ENCODE results near the gene COL4A4. TPM values are rescaled to one million over a fixed set of nuclear protein-coding genes. Genes with fewer than 3 reads are reported as not detected.

The COL4A4 gene
- total and polyA plus RNA-seq, 2 donors (not counting 3 experiments of a cell fraction or from before 2014, with no cell fraction given): not detected

DNA sequence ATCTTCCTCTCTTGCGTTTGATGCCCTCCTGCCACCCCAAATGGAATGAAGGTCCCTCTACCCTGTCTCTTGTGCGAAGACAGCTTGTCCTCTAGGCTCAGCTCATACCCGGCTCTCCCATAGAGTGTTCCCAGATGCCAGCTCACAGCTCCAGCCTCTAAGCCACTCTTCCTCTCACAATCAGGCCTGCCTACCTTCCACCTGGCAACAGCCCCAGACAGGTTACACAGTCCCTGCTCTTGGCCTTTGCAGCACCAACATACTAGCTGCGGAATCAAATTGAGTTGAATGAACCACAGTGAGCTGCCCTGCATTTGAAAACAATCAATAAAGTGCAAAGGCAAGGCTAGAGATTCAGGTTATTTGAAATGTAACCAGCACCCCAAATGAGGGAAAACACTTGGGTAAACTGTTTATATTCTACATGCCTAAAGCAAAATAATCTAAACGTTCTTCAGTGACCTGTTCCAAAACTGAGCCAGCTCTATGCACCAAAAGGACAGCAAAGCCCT is 105.1 kb downstream of the COL4A4 start:
- H3K9me1 ChIP-seq (replicated peaks; ENCODE audit: control insufficient read depth, extremely low read depth, insufficient read depth, low read length): no peaks in the 10 kb centered on the region
- no peak overlapping the region for H3K9ac ChIP-seq (replicated peaks; ENCODE audit: extremely low read depth, insufficient read depth, low read length)
- no peaks in the 10 kb centered on the region for H3K4me1 ChIP-seq (ENCODE audit: control insufficient read depth, extremely low read depth, insufficient read depth, low read length)
- H3K4me3 ChIP-seq (replicated peaks in 1 of 3; ENCODE audit: insufficient read depth in 1 of 3, low read depth in 1 of 3, low read length in 3 of 3): no peak overlapping the region
- BruUV-seq (replicated peaks): no TSS peak
- dilution Hi-C loops (cut with MboI; ENCODE audit: extremely low pct_ligation_motif_present, low sequenced_read_pairs) (no loop called here), intact Hi-C loops (cut with micrococcal nuclease) (no loop called here)
- FAIRE-seq: no peak
- H4K20me1 ChIP-seq (replicated peaks; ENCODE audit: control insufficient read depth, extremely low read depth, insufficient read depth, low read length): no peaks in the 10 kb centered on the region
- H2AFZ ChIP-seq (ENCODE audit: low read depth, low read length): no peak overlapping the region
- H3K27me3 ChIP-seq (ENCODE audit: control insufficient read depth in 2 of 2, insufficient read depth in 2 of 2, low read length in 2 of 2): no peaks in the 10 kb centered on the region
- H3K27ac ChIP-seq (ENCODE audit: insufficient read depth, low read depth, low read length): no peak overlapping the region
- DNase-seq (ENCODE audit: low read depth, low spot score): no peak
- POLR2A ChIA-PET: no interaction called here
- H3K9me3 ChIP-seq (replicated peaks; ENCODE audit: control insufficient read depth, insufficient read depth, low read length): peaks cover 4% of the 10 kb centered on the region
- H3K4me2 ChIP-seq (ENCODE audit: insufficient read depth, low read length): no peak overlapping the region
- CTCF ChIA-PET: no interaction called here
- H3K36me3 ChIP-seq (ENCODE audit: control insufficient read depth in 2 of 2, extremely low read depth in 1 of 2, insufficient read depth in 2 of 2, low read length in 2 of 2): no peaks in the 10 kb centered on the region
- TF ChIP-seq EZH2 (IDR thresholded peaks at IDR 0.05; ENCODE audit: borderline replicate concordance, low read depth, low read length, severe bottlenecking): no peak
- TF ChIP-seq JUN (IDR thresholded peaks at IDR 0.05; ENCODE audit: borderline replicate concordance, insufficient read depth, insufficient read length, low read depth): no peak
- no peak for TF ChIP-seq POLR2AphosphoS5 (IDR thresholded peaks at IDR 0.05; ENCODE audit: insufficient read depth, low read depth, low read length)
- TF ChIP-seq, protein P1, sequence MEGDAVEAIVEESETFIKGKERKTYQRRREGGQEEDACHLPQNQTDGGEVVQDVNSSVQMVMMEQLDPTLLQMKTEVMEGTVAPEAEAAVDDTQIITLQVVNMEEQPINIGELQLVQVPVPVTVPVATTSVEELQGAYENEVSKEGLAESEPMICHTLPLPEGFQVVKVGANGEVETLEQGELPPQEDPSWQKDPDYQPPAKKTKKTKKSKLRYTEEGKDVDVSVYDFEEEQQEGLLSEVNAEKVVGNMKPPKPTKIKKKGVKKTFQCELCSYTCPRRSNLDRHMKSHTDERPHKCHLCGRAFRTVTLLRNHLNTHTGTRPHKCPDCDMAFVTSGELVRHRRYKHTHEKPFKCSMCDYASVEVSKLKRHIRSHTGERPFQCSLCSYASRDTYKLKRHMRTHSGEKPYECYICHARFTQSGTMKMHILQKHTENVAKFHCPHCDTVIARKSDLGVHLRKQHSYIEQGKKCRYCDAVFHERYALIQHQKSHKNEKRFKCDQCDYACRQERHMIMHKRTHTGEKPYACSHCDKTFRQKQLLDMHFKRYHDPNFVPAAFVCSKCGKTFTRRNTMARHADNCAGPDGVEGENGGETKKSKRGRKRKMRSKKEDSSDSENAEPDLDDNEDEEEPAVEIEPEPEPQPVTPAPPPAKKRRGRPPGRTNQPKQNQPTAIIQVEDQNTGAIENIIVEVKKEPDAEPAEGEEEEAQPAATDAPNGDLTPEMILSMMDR (IDR thresholded peaks at IDR 0.05; ENCODE audit: extremely low read depth in 1 of 2, insufficient read depth in 1 of 2, low read depth in 1 of 2, low read length in 2 of 2): no peak
- no peak for TF ChIP-seq MYC (IDR thresholded peaks at IDR 0.05; ENCODE audit: low read depth, low read length)
- TF ChIP-seq FOS (IDR thresholded peaks at IDR 0.05; ENCODE audit: borderline replicate concordance, insufficient read depth, low read length): no peak
- TF ChIP-seq, protein P2, sequence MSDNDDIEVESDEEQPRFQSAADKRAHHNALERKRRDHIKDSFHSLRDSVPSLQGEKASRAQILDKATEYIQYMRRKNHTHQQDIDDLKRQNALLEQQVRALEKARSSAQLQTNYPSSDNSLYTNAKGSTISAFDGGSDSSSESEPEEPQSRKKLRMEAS (IDR thresholded peaks at IDR 0.05; ENCODE audit: insufficient read depth, insufficient read length): no peak
- no peak for TF ChIP-seq POLR2A (IDR thresholded peaks at IDR 0.05; ENCODE audit: low read depth, low read length)
- TF ChIP-seq GATA2 (IDR thresholded peaks at IDR 0.05; ENCODE audit: insufficient read depth, insufficient read length, low read depth, low read length): no peak
- no peaks in the 10 kb centered on the region for H3K79me2 ChIP-seq (ENCODE audit: control insufficient read depth, insufficient read depth, low read length)
